NCI-H1105 treated with DMSO at 0.1 percent for 48 hours (cell line): Measurements from ENCODE around the gene SIDT1.
"Not testable (repeated sequence)": the region's sequence is repeated elsewhere in the genome, so short reads cannot be mapped to it uniquely, and the experiment has no call there.

Experiments
- DNase-seq: peaks from one replicate; lab custom pipeline; 2025; lab: John Stamatoyannopoulos, UW

Gene SIDT1

GRCh38 chr3:113634782-113635474, 102.6 kb downstream of the SIDT1 start:
- DNase-seq, result no peak

DNA sequence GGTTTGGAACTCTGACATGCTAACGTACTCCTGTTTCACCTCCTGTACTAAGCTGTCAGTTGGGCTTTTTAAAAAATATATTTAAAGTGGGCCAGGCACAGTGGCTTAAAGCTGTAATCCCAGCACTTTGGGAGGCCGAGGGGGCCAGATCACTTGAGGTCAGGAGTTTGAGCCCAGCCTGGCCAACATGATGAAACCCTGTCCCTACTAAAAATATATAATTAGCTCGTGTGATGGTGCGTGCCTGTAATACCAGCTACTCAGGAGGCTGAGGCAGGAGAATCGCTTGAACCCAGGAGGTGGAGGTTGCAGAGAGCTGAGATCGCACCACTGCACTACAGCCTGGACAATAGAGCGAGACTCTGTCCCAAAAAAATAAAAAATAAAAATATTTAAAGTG, 103.7 kb downstream of the SIDT1 start:
- not testable (repeated sequence) for DNase-seq

- no peak for DNase-seq
Observed at GRCh38 chr3:113637756-113638155, 105.4 kb downstream of the SIDT1 start.

DNA sequence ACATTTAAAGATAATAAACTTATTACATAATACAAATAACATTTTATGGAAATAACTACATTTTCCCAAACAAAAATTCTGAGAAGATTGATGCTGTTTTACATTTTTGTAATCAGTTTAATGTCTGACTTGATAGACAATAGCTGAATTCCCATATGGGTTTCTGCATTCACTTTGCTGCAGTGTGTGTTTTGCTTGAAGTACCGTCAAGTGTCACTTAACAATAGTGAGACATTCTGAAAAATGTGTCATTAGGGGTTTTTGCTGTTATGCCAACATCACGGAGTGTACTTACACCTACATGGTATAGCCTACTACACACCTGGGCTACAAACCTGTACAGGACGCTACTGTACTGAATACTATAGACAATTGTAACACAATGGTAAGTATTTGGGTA, 106.6 kb downstream of the SIDT1 start:
- DNase-seq, result no peak

GRCh38 chr3:113643583-113643982, 111.2 kb downstream of the SIDT1 start:
- no peak for DNase-seq

GRCh38 chr3:113648524-113648923, 116.2 kb downstream of the SIDT1 start:
- no peak for DNase-seq

GRCh38 chr3:113649174-113649845, 117.0 kb downstream of the SIDT1 start:
- DNase-seq, result no peak

- no peak for DNase-seq
Observed at GRCh38 chr3:113654310-113654709, 122.0 kb downstream of the SIDT1 start.

GRCh38 chr3:113654851-113655250, 122.5 kb downstream of the SIDT1 start:
- DNase-seq, result no peak

DNA sequence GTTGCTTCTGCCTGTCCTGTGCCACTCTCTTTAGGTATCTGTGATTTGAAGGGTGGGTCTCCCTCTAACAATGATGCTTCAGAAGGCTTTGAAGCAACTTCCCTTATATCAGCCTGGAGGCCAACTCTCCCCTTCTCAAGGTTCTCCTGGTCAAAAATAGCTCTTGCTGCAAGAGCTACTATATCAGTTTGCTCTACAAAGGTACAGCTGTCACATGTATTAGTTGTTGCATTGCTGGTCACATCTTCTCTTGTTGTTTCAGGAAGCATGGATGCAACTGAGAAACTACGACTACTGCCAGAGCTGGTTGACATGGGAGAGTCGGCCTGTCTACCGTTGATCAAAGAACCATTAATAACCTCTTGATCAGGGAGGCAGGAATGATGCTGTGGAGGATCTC, 125.8 kb downstream of the SIDT1 start:
- DNase-seq, result no peak

GRCh38 chr3:113659101-113659541, 126.8 kb downstream of the SIDT1 start:
- no peak for DNase-seq

- no peak for DNase-seq
Observed at GRCh38 chr3:113659996-113660395, 127.6 kb downstream of the SIDT1 start.

- no peak for DNase-seq
Observed at GRCh38 chr3:113660458-113660857, 128.1 kb downstream of the SIDT1 start.

DNA sequence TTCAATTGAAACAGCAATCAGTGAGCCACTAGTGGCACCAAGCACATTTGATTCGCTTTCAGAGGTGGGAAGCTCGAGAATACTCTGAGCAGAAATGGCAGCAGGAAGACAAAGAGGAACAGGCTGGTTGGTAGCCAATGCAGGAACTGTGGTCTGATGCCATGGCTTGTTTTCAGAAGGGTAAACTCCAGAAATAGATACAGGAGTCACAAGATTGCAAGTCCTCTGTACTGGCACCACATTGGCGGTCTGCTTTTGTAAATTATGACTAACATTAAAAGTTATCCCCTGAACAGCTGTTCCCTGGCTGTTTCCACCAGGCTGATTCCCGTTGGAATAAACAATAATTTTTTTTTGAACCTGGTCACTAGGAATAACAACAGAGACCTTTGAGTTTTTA, 128.5 kb downstream of the SIDT1 start:
- no peak for DNase-seq

DNA sequence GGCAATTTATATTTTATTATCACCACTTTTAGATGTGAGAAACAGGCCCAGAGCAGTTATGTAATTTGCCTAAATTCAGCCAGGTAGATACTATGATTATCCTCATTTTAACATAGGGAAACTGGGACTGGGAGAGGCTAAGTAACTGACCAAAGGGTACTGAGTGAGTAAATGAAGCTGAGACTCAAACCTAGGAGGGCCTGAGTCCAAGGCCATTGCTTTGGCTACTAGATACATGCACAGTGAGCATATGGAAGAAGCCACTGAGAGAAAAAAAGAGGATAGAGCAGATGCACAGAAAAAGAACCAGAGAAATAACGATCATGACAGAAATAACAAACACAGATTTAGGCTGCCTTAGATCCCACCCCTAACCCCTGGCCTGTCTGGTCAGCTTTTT, 130.5 kb downstream of the SIDT1 start:
- DNase-seq, result no peak

DNA sequence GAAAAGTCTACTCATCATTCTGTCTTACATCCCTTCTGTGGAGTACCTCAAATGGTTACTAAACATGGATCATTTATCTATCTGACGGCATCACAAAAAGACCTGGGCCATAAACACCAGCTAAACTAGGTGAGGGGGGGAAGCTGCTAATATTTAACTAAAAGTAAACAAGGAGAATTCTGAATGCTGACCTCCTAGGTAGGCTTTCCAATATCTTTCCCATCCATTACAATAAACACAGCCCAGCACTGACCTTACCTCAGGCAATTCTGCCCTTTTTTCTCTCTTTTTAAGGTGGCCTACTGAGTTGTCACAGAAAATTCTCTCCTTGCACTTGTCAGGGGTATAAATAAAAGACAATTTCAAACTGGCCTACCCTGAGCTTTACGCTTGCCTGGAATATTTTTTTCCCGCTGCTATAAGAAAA, 131.0 kb downstream of the SIDT1 start:
- DNase-seq, result no peak

- no peak for DNase-seq
Observed at GRCh38 chr3:113663761-113664160, 131.4 kb downstream of the SIDT1 start.

GRCh38 chr3:113664523-113665094, 132.3 kb downstream of the SIDT1 start:
- no peak for DNase-seq

GRCh38 chr3:113668015-113668414, 135.7 kb downstream of the SIDT1 start:
- DNase-seq, result no peak

GRCh38 chr3:113673593-113673992, 141.2 kb downstream of the SIDT1 start:
- DNase-seq, result no peak

GRCh38 chr3:113676261-113676660, 143.9 kb downstream of the SIDT1 start:
- no peak for DNase-seq

DNA sequence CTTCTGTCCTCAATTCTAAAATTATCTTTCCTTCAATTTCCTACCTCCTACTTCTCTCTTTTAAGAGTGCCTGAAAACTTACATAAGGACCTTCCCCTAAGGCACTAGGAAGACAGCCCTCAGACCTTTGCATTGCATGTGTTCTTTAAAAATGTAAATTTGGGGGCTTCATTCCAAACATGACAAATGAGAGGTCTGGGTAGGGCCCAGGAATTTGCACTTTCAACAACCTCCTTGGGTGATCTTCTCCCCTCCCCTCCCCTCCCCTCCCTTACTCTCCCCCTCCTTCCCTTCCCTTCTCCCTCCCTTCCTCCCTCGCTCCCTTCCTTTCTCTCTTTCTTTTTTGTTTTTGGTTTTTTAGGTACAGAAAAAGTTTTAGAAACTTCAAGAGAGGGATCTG, 145.4 kb downstream of the SIDT1 start:
- no peak for DNase-seq

GRCh38 chr3:113678773-113679172, 146.4 kb downstream of the SIDT1 start:
- DNase-seq, result no peak
